Thyroid gland (tissue), 4 donors: ENCODE measurements around the gene CACNA1A.

Experiments used
- CTCF ChIP-seq, 6 experiments: fragments of 200-600 bp in 3 of 6; fragments of 450-650 bp in 3 of 6; sonication (generic) in 3 of 6; IDR thresholded peaks; one replicate each; pipeline ENCODE4 v1.5.1; 2016 to 2019; ENCODE audit warnings: antibody characterized with exemption in 6 of 6, mild to moderate bottlenecking in 2 of 6, inconsistent platforms in 1 of 6, moderate library complexity in 1 of 6
- POLR2A ChIP-seq, 2 donors: fragments of 450-650 bp; IDR thresholded peaks; one replicate each; pipeline ENCODE4 v1.6.1; 2017; ENCODE audit warnings: antibody characterized with exemption in 2 of 2, mild to moderate bottlenecking in 2 of 2, moderate library complexity in 1 of 2

GRCh38 chr19:13506471-13506820 lies at the start of gene CACNA1A:
- no peak for TF ChIP-seq CTCF (IDR thresholded peaks at IDR 0.05)
- no peak for TF ChIP-seq POLR2A (IDR thresholded peaks at IDR 0.05)
